ENCODE data around the gene CAMK4. TPM values are rescaled to one million over a fixed set of nuclear protein-coding genes. Genes with fewer than 3 reads are reported as not detected.

The CAMK4 gene
- total RNA-seq, 1 experiment from 2014 or later, result 10.2 TPM

DNA sequence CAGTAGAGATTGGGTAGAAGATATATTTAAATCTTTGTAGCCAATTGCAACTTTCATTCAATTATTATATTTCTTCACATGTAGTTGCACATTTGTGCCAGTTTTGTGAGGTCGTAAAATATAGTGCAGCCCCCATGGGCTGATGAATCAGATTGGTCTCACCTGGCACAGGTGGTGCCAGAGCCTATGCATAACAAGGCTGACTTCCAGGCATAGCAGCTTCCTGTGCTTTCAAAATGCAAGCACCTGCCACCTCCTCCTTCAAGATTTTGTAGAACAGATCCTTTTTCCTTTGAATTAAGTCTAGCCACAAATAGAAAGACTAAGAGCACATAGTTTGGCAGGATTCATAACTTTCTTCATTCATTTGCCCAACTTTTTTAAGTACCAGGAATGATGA is 201.0 kb downstream of the CAMK4 start:
- Histone ChIP-seq H3K27me3 (ENCODE audit: insufficient read depth, low read length) (no peaks in the 10 kb centered on the region), H3K27ac (ENCODE audit: low read depth, low read length) (no peak overlapping the region), H3K4me1 (ENCODE audit: control insufficient read depth in 1 of 2, insufficient read depth in 2 of 2, low read length in 2 of 2) (no peaks in the 10 kb centered on the region), H4K20me1 (ENCODE audit: insufficient read depth) (no peaks in the 10 kb centered on the region), H3K4me2 (ENCODE audit: low read length) (no peak overlapping the region), H2AFZ (ENCODE audit: low read depth, low read length, poor library complexity, severe bottlenecking) (no peak overlapping the region), H3K36me3 (ENCODE audit: control insufficient read depth in 1 of 2, insufficient read depth in 2 of 2, low read length in 2 of 2) (no peaks in the 10 kb centered on the region), H3K9ac (ENCODE audit: low read length) (no peak overlapping the region), H3K4me3 (replicated peaks in 1 of 2; ENCODE audit: low read depth in 1 of 2, low read length in 2 of 2) (no peak overlapping the region), H3K79me2 (ENCODE audit: insufficient read depth, low read length) (no peaks in the 10 kb centered on the region), H3K9me2 (ENCODE audit: insufficient read depth) (no peaks in the 10 kb centered on the region), H3K9me3 (ENCODE audit: control insufficient read depth in 1 of 2, insufficient read depth in 1 of 2, low read depth in 1 of 2, low read length in 2 of 2) (no peaks in the 10 kb centered on the region)
- DNase-seq (ENCODE audit: low read depth, low spot score) (no peak), ATAC-seq (no peak)
- TF ChIP-seq, protein P1, sequence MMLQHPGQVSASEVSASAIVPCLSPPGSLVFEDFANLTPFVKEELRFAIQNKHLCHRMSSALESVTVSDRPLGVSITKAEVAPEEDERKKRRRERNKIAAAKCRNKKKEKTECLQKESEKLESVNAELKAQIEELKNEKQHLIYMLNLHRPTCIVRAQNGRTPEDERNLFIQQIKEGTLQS (IDR thresholded peaks at IDR 0.05), result no peak
- TF ChIP-seq, protein P2, sequence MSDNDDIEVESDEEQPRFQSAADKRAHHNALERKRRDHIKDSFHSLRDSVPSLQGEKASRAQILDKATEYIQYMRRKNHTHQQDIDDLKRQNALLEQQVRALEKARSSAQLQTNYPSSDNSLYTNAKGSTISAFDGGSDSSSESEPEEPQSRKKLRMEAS (IDR thresholded peaks at IDR 0.05), result no peak
- no peak for TF ChIP-seq SIN3A (IDR thresholded peaks at IDR 0.05; ENCODE audit: low read depth)
- no peak for TF ChIP-seq ZNF274 (IDR thresholded peaks at IDR 0.05; ENCODE audit: low read depth, low read length)
- TF ChIP-seq RAD21 (IDR thresholded peaks at IDR 0.05; ENCODE audit: low read depth), result no peak
- no peak for TF ChIP-seq EZH2phosphoT487 (IDR thresholded peaks at IDR 0.05; ENCODE audit: borderline replicate concordance)
- TF ChIP-seq, protein P3, sequence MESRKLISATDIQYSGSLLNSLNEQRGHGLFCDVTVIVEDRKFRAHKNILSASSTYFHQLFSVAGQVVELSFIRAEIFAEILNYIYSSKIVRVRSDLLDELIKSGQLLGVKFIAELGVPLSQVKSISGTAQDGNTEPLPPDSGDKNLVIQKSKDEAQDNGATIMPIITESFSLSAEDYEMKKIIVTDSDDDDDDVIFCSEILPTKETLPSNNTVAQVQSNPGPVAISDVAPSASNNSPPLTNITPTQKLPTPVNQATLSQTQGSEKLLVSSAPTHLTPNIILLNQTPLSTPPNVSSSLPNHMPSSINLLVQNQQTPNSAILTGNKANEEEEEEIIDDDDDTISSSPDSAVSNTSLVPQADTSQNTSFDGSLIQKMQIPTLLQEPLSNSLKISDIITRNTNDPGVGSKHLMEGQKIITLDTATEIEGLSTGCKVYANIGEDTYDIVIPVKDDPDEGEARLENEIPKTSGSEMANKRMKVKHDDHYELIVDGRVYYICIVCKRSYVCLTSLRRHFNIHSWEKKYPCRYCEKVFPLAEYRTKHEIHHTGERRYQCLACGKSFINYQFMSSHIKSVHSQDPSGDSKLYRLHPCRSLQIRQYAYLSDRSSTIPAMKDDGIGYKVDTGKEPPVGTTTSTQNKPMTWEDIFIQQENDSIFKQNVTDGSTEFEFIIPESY (IDR thresholded peaks at IDR 0.05; ENCODE audit: extremely low read depth, insufficient replicate concordance, low read length), result no peak
- TF ChIP-seq TCF7L2 (IDR thresholded peaks at IDR 0.05; ENCODE audit: borderline replicate concordance, extremely low read depth, insufficient read depth, insufficient read length), result no peak
- TF ChIP-seq POLR2A (IDR thresholded peaks at IDR 0.05; ENCODE audit: borderline replicate concordance, extremely low read depth, insufficient read depth, insufficient read length), result no peak
- TF ChIP-seq YY1 (IDR thresholded peaks at IDR 0.05; ENCODE audit: extremely low read depth, insufficient replicate concordance, low read depth, low read length), result no peak
- RAD21 ChIA-PET (ENCODE audit: low non-redundant PET in 1 of 2, low total read pairs in 2 of 2, uncharacterized antibody in 2 of 2, unreplicated experiment in 2 of 2), result no interaction called here
- no TSS peak for BruUV-seq (replicated peaks)
- POLR2A ChIA-PET, result no interaction called here
- CTCF ChIA-PET, result no interaction called here
- intact Hi-C loops (cut with micrococcal nuclease), result no loop called here

All from HCT116 (cell line).